ENCODE results near the gene GABRG3.
A peak's percentile ranks its signal among the peaks of the same experiment; 100 is the strongest.
"Not testable (repeated sequence)": the region's sequence is repeated elsewhere in the genome, so short reads cannot be mapped to it uniquely, and the experiment has no call there.

The GABRG3 gene

GRCh38 chr15:27183201-27183600 lies 212.2 kb downstream of the GABRG3 start:
- DNase-seq (ENCODE audit: low read depth), result no peak

DNA sequence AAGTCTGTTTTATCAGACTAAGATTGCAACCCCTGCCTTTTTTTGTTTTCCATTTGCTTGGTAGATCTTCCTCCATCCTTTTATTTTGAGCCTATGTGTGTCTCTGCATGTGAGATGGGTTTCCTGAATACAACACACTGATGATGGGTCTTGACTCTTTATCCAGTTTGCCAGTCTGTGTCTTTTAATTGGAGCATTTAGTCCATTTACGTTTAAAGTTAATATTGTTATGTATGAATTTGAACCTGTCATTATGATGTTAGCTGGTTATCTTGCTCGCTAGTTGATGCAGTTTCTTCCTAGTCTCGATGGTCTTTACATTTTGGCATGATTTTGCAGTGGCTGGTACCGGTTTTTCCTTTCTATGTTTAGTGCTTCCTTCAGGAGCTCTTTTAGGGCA lies 220.5 kb downstream of the GABRG3 start:
- not testable (repeated sequence) for DNase-seq (ENCODE audit: low read depth)

GRCh38 chr15:27196691-27197090 lies 225.7 kb downstream of the GABRG3 start:
- DNase-seq (ENCODE audit: low read depth), result no peak

DNA sequence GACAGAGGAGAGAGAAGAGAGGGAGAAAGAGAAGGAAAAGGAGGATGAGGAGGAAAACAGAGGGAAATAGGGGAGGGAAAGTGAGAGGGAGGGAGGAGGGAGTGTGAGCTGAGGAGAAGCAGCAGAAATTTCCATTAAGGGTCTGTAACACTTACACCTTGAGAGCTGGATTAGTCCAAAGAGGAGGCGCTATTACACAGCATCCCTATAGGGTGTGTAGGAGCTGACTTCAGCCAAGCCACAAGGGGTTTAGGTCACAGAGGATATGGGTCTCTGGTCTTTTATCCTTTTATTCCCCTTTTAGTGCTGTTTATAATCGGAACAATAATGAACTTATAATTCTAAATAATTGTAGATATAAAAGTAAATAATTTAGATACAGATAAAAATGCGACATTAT lies 230.4 kb downstream of the GABRG3 start:
- no peak for DNase-seq (ENCODE audit: low read depth)

- no peak for DNase-seq (ENCODE audit: low read depth)
Measured at GRCh38 chr15:27210176-27210575, 239.2 kb downstream of the GABRG3 start.

DNA sequence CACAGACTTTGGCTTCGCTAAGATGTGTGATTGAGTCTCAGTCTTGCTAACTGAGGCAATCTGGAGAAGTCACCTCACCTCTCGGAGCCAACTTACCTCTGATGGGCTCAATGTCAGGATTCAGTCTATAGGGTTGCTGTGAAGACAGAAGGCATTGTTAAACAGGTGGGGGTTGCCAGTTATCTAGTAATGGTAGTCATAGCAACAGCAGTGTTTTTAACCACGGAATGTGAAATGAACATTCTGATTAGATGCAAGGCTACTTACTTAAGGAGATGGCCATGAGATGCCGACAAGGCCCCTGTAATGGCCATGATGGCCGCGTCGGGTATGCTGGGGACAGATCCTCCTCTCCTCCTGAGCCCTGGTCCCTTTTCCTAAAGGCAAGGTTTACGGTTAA lies 243.1 kb downstream of the GABRG3 start:
- no peak for DNase-seq (ENCODE audit: low read depth)

DNA sequence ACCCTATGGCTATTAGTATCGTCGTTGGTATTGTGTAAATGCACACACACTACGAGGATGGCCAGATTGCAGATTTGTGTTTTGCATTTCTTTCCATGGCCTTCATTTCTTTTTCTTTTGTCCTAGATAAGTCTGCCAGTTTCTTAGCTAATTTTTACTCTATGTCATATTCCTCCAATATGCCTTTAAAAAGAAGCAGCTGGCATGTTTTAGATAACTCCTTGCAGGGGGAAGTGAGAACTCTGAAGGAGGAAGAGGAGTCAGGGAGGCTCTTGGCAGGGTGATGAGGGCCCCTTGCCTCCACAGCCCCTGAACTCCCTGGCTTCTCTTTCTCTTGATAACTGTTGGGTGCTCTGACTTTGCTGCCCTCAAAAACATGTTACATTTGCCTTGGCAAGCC lies 244.0 kb downstream of the GABRG3 start:
- no peak for DNase-seq (ENCODE audit: low read depth)

DNA sequence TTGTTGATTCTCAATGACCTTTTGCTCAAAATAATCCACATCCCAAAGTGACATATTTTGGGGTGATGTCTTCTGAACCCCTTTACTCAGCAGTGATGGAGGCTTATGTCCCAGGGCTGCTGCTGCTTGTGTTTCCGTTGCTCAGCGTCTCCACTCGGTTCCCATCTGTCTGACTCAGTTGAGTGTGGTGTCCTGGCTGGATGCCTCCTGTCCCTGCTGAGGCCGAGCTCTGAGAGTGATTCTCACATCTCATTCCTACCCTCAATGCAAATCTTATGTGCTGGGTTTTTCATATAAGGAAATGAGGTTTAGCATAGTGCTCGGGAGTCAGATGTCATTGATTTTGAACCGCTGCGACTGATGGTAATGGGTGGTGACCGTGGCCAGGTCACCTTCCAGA lies 247.4 kb downstream of the GABRG3 start:
- no peak for DNase-seq (ENCODE audit: low read depth)

DNA sequence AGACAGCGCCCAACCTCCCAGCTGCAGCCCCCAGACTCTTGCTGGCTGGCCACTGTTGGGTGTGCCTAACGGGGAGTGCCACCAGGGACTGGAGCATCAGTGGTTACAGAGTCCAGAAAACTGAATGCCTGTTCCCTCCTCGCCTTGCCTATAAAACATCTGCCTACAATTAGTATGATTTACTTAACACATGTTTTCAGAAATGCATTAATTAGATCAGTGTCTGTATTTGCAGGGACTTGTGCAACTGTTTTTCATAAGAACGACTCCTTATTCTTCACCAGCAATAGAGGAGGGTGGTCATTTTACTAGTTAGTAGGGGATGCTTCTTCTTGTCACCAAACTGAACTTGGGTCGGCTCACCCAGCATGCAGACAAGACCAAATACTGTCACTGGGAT lies 248.7 kb downstream of the GABRG3 start:
- no peak for DNase-seq (ENCODE audit: low read depth)

DNA sequence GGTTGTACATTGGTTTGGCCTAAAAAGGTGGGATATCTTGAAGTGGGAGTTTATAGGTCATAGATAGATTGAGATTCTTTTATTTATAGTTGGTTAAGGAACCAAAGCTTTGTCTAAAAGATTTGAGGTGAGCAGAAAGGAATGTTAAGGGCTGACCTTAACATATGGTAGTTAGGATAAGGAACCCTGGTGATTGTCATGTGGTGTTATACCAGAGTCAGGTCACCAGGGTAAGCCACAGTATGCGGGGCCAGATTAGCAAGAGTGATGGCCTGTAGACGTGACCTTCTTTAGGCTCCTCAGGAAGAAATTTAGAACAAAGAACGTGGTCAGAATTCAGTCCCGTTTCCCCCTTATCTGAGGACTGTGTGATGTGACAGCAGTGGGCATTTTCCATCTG lies 249.2 kb downstream of the GABRG3 start:
- DNase-seq (ENCODE audit: low read depth), result no peak

DNA sequence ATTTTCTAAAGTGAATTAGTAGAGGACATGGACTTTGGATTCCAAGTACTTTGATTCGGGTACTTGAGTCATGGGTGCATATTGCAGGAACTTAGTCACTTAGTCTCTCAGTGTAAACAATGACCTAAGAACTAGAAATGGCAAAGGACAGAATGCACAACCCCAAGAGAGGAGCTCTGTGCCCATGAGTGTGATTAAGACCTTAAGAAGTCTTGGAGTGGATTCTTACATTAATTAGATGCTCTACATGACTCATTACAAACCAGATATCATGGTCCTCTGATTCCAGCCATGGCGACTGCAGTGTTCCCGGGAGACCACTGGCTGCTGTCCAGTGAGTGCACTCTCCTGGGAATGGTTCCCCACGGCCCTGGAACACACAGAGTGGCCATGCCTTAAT lies 251.5 kb downstream of the GABRG3 start:
- DNase-seq (ENCODE audit: low read depth), result peak; percentile 20

- DNase-seq (ENCODE audit: low read depth), result no peak
Measured at GRCh38 chr15:27223179-27223578, 252.2 kb downstream of the GABRG3 start.

- DNase-seq (ENCODE audit: low read depth), result no peak
Measured at GRCh38 chr15:27231811-27232210, 260.8 kb downstream of the GABRG3 start.

GRCh38 chr15:27232876-27233275 lies 261.9 kb downstream of the GABRG3 start:
- DNase-seq (ENCODE audit: low read depth), result no peak

DNA sequence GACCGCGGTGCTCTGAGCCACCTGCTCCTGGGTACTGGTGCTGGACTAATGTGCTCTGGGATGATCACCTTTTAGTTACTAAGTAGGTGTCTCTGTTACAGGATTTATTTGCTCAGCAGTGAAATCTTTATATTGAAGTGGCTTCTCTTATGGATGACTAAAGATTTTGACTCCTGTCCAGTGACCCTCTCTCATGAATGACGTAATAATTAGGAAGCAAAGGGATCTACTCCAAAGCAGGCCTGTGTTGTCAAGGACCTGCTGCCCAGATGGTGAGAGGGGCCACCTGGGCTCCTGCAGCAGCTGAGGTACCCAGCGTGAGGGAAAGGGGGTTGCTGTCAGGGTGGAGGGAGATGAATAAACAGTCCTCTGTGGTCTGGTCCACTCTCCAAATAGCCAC lies 263.6 kb downstream of the GABRG3 start:
- DNase-seq (ENCODE audit: low read depth), result no peak

DNA sequence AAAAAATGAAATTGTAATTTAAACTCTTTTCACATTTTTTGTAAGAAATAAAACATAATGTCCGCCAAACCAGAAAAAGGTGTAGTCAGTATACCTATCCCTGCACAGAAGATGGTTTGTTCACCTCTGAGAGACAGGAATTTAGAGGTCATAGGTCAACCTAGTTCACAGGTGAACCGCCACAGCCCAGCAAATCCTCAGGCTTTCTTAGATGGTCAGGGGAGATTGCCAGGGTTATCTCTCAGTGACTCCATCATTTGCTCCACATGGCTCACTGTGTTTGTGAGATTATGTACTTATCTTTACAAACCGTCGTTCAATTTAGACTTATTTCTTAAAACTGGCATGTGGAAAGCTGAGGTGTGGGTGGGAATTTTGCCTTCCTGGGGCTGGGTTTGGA lies 264.2 kb downstream of the GABRG3 start:
- no peak for DNase-seq (ENCODE audit: low read depth)

DNA sequence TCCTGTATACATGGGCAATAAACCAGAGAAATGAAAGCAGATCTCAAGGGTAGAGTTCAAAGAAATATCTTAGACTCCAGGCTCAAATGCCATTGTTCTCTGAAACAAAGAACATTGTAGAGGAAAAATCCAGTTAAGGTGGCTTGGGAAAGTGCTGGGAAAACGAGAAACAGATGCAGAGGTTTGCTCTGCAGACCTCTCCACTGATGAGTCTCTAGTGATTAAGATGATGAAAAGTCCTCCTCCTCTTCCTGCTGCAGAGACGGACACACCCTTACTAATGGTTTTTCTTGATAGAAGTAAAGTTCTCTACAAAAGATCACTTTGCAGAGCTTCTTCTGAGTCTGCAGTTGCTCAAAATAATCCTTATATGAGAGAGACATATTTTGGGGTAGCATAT lies 264.7 kb downstream of the GABRG3 start:
- no peak for DNase-seq (ENCODE audit: low read depth)

- no peak for DNase-seq (ENCODE audit: low read depth)
Measured at GRCh38 chr15:27237319-27237939, 266.4 kb downstream of the GABRG3 start.

DNA sequence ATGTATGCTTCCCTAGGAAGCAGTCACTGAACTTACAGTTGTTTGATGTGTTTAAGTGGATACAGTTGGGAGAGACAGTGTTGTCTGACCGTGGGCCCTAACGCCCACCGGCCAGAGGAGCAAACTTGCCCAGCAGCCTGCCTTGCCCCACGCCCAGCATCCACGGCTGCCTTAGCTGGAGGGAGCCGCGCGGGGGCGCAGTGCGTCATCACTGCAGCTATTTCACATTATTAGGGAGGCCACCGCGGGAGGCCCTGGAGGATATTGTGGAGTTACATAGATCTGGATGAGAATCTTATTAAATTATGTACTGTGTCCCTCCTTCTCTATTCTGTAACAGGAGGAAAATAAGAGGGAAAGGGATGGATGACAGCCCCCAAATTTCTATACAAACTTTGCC lies 267.2 kb downstream of the GABRG3 start:
- no peak for DNase-seq (ENCODE audit: low read depth)

DNA sequence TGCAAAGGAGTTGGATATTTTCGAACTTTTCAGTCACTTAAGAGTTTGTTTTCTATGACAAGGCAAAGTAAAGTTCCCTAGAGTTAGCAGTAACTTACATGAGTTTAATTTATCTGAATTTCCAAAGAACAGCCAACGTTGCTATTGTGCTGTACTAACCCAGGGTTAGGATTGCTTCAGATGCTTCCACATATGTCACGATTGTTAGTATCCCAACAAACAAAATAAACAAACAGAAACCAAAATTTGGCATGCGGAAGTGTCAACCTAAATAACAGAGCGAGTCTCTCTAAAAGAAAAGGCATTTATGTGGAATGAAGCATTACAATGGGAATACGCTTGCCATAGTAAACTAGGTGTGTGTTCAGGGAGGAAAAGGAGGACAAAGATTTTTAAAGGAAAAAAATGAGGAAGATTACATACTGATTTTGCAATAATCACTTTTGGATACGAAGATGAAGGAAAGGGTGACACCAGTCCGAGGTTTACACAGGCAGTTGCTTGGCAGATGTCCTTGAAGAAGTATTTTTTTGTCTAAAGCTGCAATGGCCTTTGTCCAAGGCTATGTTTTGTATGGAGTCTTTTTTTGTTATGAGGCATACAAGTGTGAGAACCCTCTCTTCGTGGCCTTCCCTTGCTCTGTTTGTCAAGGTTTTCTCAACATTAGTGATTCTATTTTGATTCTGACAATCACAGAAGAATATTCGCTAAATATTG lies 267.9 kb downstream of the GABRG3 start:
- DNase-seq (ENCODE audit: low read depth), result no peak

GRCh38 chr15:27241943-27242342 lies 271.0 kb downstream of the GABRG3 start:
- DNase-seq (ENCODE audit: low read depth), result no peak

GRCh38 chr15:27244047-27244446 lies 273.1 kb downstream of the GABRG3 start:
- DNase-seq (ENCODE audit: low read depth), result no peak

GRCh38 chr15:27248251-27248650 lies 277.3 kb downstream of the GABRG3 start:
- DNase-seq (ENCODE audit: low read depth), result no peak
